SK-N-SH (cell line): ENCODE measurements around the gene TGFB1I1. TPM values are rescaled to one million over a fixed set of nuclear protein-coding genes. Genes with fewer than 3 reads are reported as not detected.

Experiments
- CTCF ChIA-PET: fragments of 300-600, 350-600 bp; formaldehyde crosslinking; extraction: SDS; loops from one replicate; lab custom pipeline; 2021; lab: Yijun Ruan, JAX
- POLR2A ChIA-PET: fragments of 350-600 bp; sonication (Branson Sonifier 250); formaldehyde crosslinking; extraction: SDS; loops from one replicate; lab custom pipeline; 2020; ENCODE audit warnings: antibody characterized with exemption, inconsistent platforms; lab: Yijun Ruan, JAX
- DNase-seq: peaks from one replicate; pipeline ENCODE4 v3.0.0; 2012
- H2AFZ ChIP-seq: fragments of 200-600 bp; sonication (generic); 2 replicates; pipeline ENCODE4 v1.8.1; 2016; ENCODE audit warnings: antibody characterized with exemption, mild to moderate bottlenecking, low read depth
- H3F3A ChIP-seq: fragments of 200-600 bp; sonication (generic); replicated peaks from 2 replicates; pipeline ENCODE3; 2016; ENCODE audit warnings: antibody characterized with exemption, mild to moderate bottlenecking; ENCODE audit not compliant: insufficient read depth
- H3K27ac ChIP-seq, 2 experiments: fragments of 200-500 bp in 1 of 2; fragments of 200-600 bp in 1 of 2; sonication (Bioruptor generic) in 1 of 2; sonication (generic), shearing (Covaris generic) in 1 of 2; 2 replicates each; pipeline versions ENCODE4 v1.5.1 to v1.6.1; 2014 to 2016; ENCODE audit warnings: low read depth in 2 of 2, inconsistent platforms in 1 of 2, low read length in 1 of 2, mild to moderate bottlenecking in 1 of 2, mixed read lengths in 1 of 2
- H3K27me3 ChIP-seq: fragments of 200-600 bp; sonication (generic), shearing (Covaris generic); 2 replicates; pipeline ENCODE4 v1.6.1; 2016; ENCODE audit warnings: mixed run types; ENCODE audit not compliant: insufficient read depth
- H3K36me3 ChIP-seq, 2 experiments: fragments of 200-500 bp in 1 of 2; fragments of 200-600 bp in 1 of 2; sonication (Bioruptor generic) in 1 of 2; sonication (generic) in 1 of 2; replicated peaks in 1 of 2; 2 replicates each; pipeline versions ENCODE3 to v1.5.1; 2014 to 2016; ENCODE audit warnings: low read length in 1 of 2, mild to moderate bottlenecking in 1 of 2; ENCODE audit not compliant: insufficient read depth in 2 of 2, control insufficient read depth in 1 of 2
- H3K4me1 ChIP-seq, 2 experiments: fragments of 200-500 bp in 1 of 2; fragments of 200-600 bp in 1 of 2; sonication (Bioruptor generic) in 1 of 2; sonication (generic), shearing (Covaris generic) in 1 of 2; 2 replicates each; pipeline versions ENCODE4 v1.5.1 to v1.6.1; 2014 to 2016; ENCODE audit warnings: low read depth in 1 of 2, low read length in 1 of 2, mixed run types in 1 of 2; ENCODE audit not compliant: insufficient read depth in 2 of 2, control insufficient read depth in 1 of 2
- H3K4me2 ChIP-seq: fragments of 200-600 bp; sonication (generic), shearing (Covaris generic); 2 replicates; pipeline ENCODE4 v1.6.1; 2017; ENCODE audit warnings: mixed run types
- H3K4me3 ChIP-seq, 2 experiments: fragments of 200-500 bp in 1 of 2; fragments of 200-600 bp in 1 of 2; sonication (Bioruptor generic) in 1 of 2; sonication (generic), shearing (Covaris generic) in 1 of 2; 2 replicates each; pipeline versions ENCODE4 v1.5.1 to v1.8.1; 2014 to 2016; ENCODE audit warnings: low read depth in 2 of 2, inconsistent platforms in 1 of 2, low read length in 1 of 2, mild to moderate bottlenecking in 1 of 2, mixed read lengths in 1 of 2, moderate library complexity in 1 of 2
- H3K79me2 ChIP-seq: fragments of 200-600 bp; sonication (generic); 2 replicates; pipeline ENCODE4 v1.8.1; 2017; ENCODE audit warnings: mild to moderate bottlenecking; ENCODE audit not compliant: insufficient read depth
- H3K9ac ChIP-seq: fragments of 200-600 bp; sonication (generic); 2 replicates; pipeline ENCODE4 v1.6.1; 2017; ENCODE audit warnings: mixed run types
- H3K9me2 ChIP-seq: fragments of 200-600 bp; sonication (generic); 2 replicates; pipeline ENCODE4 v1.6.1; 2017; ENCODE audit warnings: mixed run types
- H3K9me3 ChIP-seq: fragments of 200-600 bp; sonication (generic); 2 replicates; pipeline ENCODE4 v1.6.1; 2017; ENCODE audit warnings: mixed run types, mild to moderate bottlenecking, moderate library complexity
- H4K20me1 ChIP-seq: fragments of 200-600 bp; sonication (generic); 2 replicates; pipeline ENCODE4 v1.6.1; 2017; ENCODE audit warnings: mild to moderate bottlenecking, mixed run types; ENCODE audit not compliant: insufficient read depth
- ELF1 ChIP-seq: IDR thresholded peaks from 2 replicates; pipeline ENCODE4 v1.4.0; 2012
- EP300 ChIP-seq, 2 experiments: IDR thresholded peaks; 2 replicates each; pipeline versions ENCODE4 v1.4.0 to v1.6.1; 2012; ENCODE audit warnings: borderline replicate concordance in 1 of 2, low read depth in 1 of 2, low read length in 1 of 2
- FOXJ3 ChIP-seq: sonication (generic); formaldehyde crosslinking; IDR thresholded peaks from 2 replicates; pipeline ENCODE4 v1.5.1; 2020; ENCODE audit warnings: mild to moderate bottlenecking, missing genetic modification reagents
- FOXM1 ChIP-seq: IDR thresholded peaks from 2 replicates; pipeline ENCODE4 v1.4.0; 2012; ENCODE audit warnings: low read depth, mild to moderate bottlenecking
- GABPA ChIP-seq: IDR thresholded peaks from 2 replicates; pipeline ENCODE4 v1.4.0; 2012; ENCODE audit warnings: low read depth, mild to moderate bottlenecking
- MEF2A ChIP-seq: IDR thresholded peaks from 2 replicates; pipeline ENCODE4 v1.4.0; 2012; ENCODE audit warnings: low read depth, borderline replicate concordance
- MXI1 ChIP-seq: IDR thresholded peaks from 2 replicates; pipeline ENCODE4 v1.6.1; 2012; ENCODE audit warnings: mild to moderate bottlenecking, low read depth, low read length, improper control_type of control experiment
- NRF1 ChIP-seq: IDR thresholded peaks from 2 replicates; pipeline ENCODE4 v1.6.1; 2012; ENCODE audit warnings: low read depth, mild to moderate bottlenecking, low read length
- POLR2AphosphoS5 ChIP-seq: IDR thresholded peaks from 2 replicates; pipeline ENCODE4 v1.6.1; 2012; ENCODE audit warnings: low read depth, low read length
- RCOR1 ChIP-seq: fragments of 150-350 bp; IDR thresholded peaks from 2 replicates; pipeline ENCODE4 v1.6.1; 2017; ENCODE audit warnings: antibody characterized with exemption, low read length
- RXRA ChIP-seq: IDR thresholded peaks from 2 replicates; pipeline ENCODE4 v1.4.0; 2012; ENCODE audit warnings: low read depth, mild to moderate bottlenecking, borderline replicate concordance
- SMC3 ChIP-seq: IDR thresholded peaks from 2 replicates; pipeline ENCODE4 v1.6.1; 2012; ENCODE audit warnings: low read depth, low read length, improper control_type of control experiment
- WGBS: methylation state at CpG from one replicate; pipeline ENCODE4 v1.1.6; 2017; ENCODE audit warnings: low lambda C conversion rate; 5-methylcytosine and 5-hydroxymethylcytosine counted together
- polyA plus RNA-seq, 3 experiments: library from polyadenylated mRNA; depleted of rRNA; stranded (reverse); fragments of >200 nt; gene quantifications; 2 replicates each; pipeline ENCODE4 v1.2.3, GENCODE V29; 2012
- TF ChIP-seq, protein P1 (sequence below): IDR thresholded peaks from 2 replicates; pipeline ENCODE4 v1.4.0; 2012; ENCODE audit warnings: low read depth, borderline replicate concordance
- TF ChIP-seq, protein P2 (sequence below): IDR thresholded peaks from 2 replicates; pipeline ENCODE4 v1.4.0; 2012; ENCODE audit warnings: low read depth
- TF ChIP-seq, protein P3 (sequence below): fragments of 150-350 bp; IDR thresholded peaks from 2 replicates; pipeline ENCODE4 v1.6.1; 2016; ENCODE audit warnings: mild to moderate bottlenecking, low read depth, low read length

Gene TGFB1I1
- polyA plus RNA-seq, 1 of the 3 experiments (the other 2 are of a cell fraction) = 29.7 TPM

DNA sequence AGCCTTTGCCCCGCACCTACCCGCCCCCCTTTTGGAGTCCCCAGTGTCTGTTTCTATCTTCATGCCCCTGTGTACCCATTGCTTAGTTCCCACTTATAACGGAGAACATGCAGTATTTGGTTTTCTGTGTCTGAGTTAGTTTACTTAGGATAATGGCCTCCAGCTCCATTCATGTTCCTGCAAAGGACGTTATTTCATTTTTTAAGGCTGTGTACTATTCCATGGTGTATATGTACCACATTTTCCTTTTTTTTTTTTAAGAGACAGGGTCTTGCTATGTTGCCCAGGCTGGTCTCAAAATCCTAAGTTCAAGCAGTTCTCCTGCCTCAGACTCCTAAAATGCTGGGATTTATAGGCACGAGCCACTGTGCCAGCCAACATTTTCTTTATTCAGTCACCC lies 4.1 kb upstream of the TGFB1I1 start (continued):
- no peak for TF ChIP-seq NRF1

DNA sequence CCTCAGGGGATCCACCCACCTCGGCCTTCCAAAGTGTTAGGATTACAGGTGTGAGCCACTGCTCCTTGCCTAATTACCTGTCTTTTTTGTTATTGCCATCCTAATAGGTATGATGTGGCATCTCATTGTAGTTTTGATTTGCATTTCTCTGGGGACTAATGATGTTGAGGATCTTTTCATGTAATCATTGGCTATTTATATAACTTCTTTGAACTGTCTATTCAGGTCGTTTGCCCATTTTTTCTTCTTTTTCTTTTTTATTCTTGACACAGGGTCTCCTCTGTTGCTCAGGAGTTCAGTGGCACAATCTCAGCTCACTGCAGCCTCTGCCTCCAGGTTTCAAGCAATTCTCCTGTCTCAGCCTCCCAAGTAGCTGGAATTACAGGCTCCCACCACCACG lies 1.3 kb upstream of the TGFB1I1 start:
- POLR2A ChIA-PET = no interaction called here
- H2AFZ ChIP-seq = no peak overlapping the region
- peaks cover 22% of the 10 kb centered on the region in 2 experiments for H3K36me3 ChIP-seq
- H3K9ac ChIP-seq = peak overlapping the region; percentile 97; the same call in 1 of the 2 replicates
- no peak for TF ChIP-seq FOXM1
- no peak for TF ChIP-seq ELF1
- TF ChIP-seq MXI1 = no peak
- TF ChIP-seq, protein P1, sequence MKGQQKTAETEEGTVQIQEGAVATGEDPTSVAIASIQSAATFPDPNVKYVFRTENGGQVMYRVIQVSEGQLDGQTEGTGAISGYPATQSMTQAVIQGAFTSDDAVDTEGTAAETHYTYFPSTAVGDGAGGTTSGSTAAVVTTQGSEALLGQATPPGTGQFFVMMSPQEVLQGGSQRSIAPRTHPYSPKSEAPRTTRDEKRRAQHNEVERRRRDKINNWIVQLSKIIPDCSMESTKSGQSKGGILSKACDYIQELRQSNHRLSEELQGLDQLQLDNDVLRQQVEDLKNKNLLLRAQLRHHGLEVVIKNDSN = no peak
- TF ChIP-seq, protein P2, sequence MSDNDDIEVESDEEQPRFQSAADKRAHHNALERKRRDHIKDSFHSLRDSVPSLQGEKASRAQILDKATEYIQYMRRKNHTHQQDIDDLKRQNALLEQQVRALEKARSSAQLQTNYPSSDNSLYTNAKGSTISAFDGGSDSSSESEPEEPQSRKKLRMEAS = no peak
- no peak for TF ChIP-seq FOXJ3 (CRISPR knock-in tag)
- TF ChIP-seq POLR2AphosphoS5 = no peak
- no peak for TF ChIP-seq RCOR1
- TF ChIP-seq MEF2A = no peak
- TF ChIP-seq EP300 (IDR thresholded peaks at IDR 0.05; ENCODE audit: borderline replicate concordance in 1 of 2, low read depth in 1 of 2, low read length in 1 of 2) = no peak
- no peak for TF ChIP-seq GABPA
- TF ChIP-seq, protein P3, sequence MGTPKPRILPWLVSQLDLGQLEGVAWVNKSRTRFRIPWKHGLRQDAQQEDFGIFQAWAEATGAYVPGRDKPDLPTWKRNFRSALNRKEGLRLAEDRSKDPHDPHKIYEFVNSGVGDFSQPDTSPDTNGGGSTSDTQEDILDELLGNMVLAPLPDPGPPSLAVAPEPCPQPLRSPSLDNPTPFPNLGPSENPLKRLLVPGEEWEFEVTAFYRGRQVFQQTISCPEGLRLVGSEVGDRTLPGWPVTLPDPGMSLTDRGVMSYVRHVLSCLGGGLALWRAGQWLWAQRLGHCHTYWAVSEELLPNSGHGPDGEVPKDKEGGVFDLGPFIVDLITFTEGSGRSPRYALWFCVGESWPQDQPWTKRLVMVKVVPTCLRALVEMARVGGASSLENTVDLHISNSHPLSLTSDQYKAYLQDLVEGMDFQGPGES = no peak
- no peak for TF ChIP-seq RXRA
- TF ChIP-seq SMC3 = no peak
- TF ChIP-seq, all 33 proteins: peak for 0
- Histone ChIP-seq H3K79me2 (peaks cover 45% of the 10 kb centered on the region), H3K4me1 (peaks cover 0 to 12% of the 10 kb centered on the region in 2 experiments; a peak in 1 of 4 replicates), H3K27me3 (no peaks in the 10 kb centered on the region), H4K20me1 (peaks cover 16% of the 10 kb centered on the region), H3K4me2 (peak overlapping the region; percentile 75), H3K9me3 (no peaks in the 10 kb centered on the region), H3K9me2 (no peaks in the 10 kb centered on the region), H3K27ac (peak overlapping the region in 1 of 2 experiments; percentile 94; a peak in 1 of 4 replicates), H3F3A (peaks cover 33% of the 10 kb centered on the region), H3K4me3 (peak overlapping the region in 1 of 2 experiments; percentile 81; a peak in 1 of 4 replicates)
- CTCF ChIA-PET = interaction anchor here (0.7 to 5.7 kb wide), 2 partner anchors 11 to 33 kb away, joined by 4 to 68 read pairs; partner anchors contain the start of gene ARMC5
- WGBS = 80% methylated on average over 3 of the region's 3 CpGs
- DNase-seq = no peak
